ENCODE data around the gene ZNF555. TPM values are rescaled to one million over a fixed set of nuclear protein-coding genes. Genes with fewer than 3 reads are reported as not detected.
"Not testable (repeated sequence)": the region's sequence is repeated elsewhere in the genome, so short reads cannot be mapped to it uniquely, and the experiment has no call there.

The ZNF555 gene
- total RNA-seq, 6 experiments from 2014 or later, result 0.87 to 2.6 (median 2.1) TPM

- DNase-seq (no peak), ATAC-seq (no peak)
- Histone ChIP-seq H3K4me3 (no peak overlapping the region), H3K36me3 (no peaks in the 10 kb centered on the region), H3K27ac (no peak overlapping the region), H3K9me3 (peaks cover 0 to 4% (median 0%) of the 10 kb centered on the region in 4 donors), H3K4me1 (no peaks in the 10 kb centered on the region), H3K27me3 (no peaks in the 10 kb centered on the region)
- intact Hi-C loops (cut with DNase I), result no loop called here
- WGBS (ENCODE audit: insufficient coverage, low coverage, low lambda C conversion rate, missing lambda C conversion rate), result 88% methylated on average over 14 of the region's 14 CpGs
- TF ChIP-seq POLR2A (IDR thresholded peaks at IDR 0.05) (no peak), CTCF (IDR thresholded peaks at IDR 0.05) (no peak)
Observed at GRCh38 chr19:2883686-2884439, 42.6 kb downstream of the ZNF555 start.

DNA sequence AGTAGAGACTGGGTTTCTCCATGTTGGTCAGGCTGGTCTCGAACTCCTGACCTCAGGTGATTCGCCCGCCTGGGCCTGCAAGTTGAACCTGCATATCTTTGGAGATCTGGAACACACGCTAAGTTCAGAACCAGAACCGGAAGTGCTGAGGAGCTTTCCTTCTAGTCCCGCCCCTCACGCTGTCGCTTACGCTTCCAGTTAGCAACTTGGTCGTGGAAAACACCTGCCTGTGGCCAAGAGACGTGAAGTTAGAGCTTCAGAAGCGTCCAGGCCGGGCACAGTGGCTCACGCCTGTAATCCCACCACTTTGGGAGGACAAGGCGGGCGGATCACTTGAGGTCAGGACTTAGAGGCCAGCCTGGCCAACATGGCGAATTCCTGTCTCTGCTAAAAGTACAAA, 44.5 kb downstream of the ZNF555 start:
- Histone ChIP-seq H3K9me3 (no peaks in the 10 kb centered on the region), H3K36me3 (no peaks in the 10 kb centered on the region), H3K4me3 (no peak overlapping the region), H3K4me1 (no peaks in the 10 kb centered on the region), H3K27ac (no peak overlapping the region), H3K27me3 (no peaks in the 10 kb centered on the region)
- 73% methylated on average over 6 of the region's 17 CpGs for WGBS (ENCODE audit: insufficient coverage, low coverage, low lambda C conversion rate, missing lambda C conversion rate)
- no peak for DNase-seq
- TF ChIP-seq POLR2A (IDR thresholded peaks at IDR 0.05) (no peak), CTCF (IDR thresholded peaks at IDR 0.05) (no peak)
- no peak for ATAC-seq
- intact Hi-C loops (cut with DNase I), result no loop called here

GRCh38 chr19:2887391-2887914, 46.2 kb downstream of the ZNF555 start:
- H3K27ac ChIP-seq, result no peak overlapping the region
- H3K4me3 ChIP-seq, result no peak overlapping the region
- DNase-seq (no peak), ATAC-seq (peak; percentile 86 to 95 (median 90))
- no peaks in the 10 kb centered on the region for H3K36me3 ChIP-seq
- TF ChIP-seq POLR2A (IDR thresholded peaks at IDR 0.05) (no peak), CTCF (IDR thresholded peaks at IDR 0.05) (peak; percentile 64 to 75 (median 68))
- H3K27me3 ChIP-seq, result no peaks in the 10 kb centered on the region
- H3K9me3 ChIP-seq, result no peaks in the 10 kb centered on the region
- intact Hi-C loops (cut with DNase I), result no loop called here
- WGBS (ENCODE audit: insufficient coverage, low coverage, low lambda C conversion rate, missing lambda C conversion rate), result 12% methylated on average over 8 of the region's 9 CpGs
- no peaks in the 10 kb centered on the region for H3K4me1 ChIP-seq

DNA sequence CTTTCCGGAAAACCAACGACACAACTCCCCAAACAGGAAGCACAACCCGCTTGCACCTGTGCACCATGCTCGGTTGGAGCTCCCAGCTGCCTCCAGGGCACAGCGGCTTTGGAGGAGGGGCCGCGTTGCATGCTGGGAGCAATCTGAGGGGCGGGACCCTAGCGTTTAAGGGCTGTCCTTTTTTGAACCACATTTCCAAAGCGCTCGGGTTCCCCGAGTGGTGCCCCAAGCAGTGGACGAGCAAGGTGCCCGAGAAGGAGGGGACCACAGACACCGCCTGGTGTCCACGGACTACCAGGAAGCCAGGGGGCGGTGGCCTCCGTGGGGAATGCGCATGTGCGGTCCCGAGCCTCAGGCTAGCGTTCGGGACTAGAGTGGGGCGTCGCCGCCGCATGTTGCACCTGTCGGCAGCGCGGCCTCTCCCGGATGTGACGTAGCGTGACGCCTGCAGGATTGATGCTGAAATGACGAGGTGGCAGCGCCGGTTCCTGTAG, 47.5 kb downstream of the ZNF555 start:
- Histone ChIP-seq H3K27me3 (no peaks in the 10 kb centered on the region), H3K4me1 (no peaks in the 10 kb centered on the region), H3K4me3 (no peak overlapping the region), H3K36me3 (no peaks in the 10 kb centered on the region), H3K27ac (no peak overlapping the region), H3K9me3 (no peaks in the 10 kb centered on the region)
- peak in 1 of 4 donors; percentile 14 for ATAC-seq
- TF ChIP-seq CTCF (IDR thresholded peaks at IDR 0.05) (no peak), POLR2A (IDR thresholded peaks at IDR 0.05) (no peak)
- intact Hi-C loops (cut with DNase I), result no loop called here
- WGBS (ENCODE audit: insufficient coverage, low coverage, low lambda C conversion rate, missing lambda C conversion rate), result 68% methylated on average over 6 of the region's 37 CpGs
- DNase-seq, result no peak

- H3K9me3 ChIP-seq; DNase-seq; H3K4me1 ChIP-seq; H3K27me3 ChIP-seq; H3K4me3 ChIP-seq; H3K36me3 ChIP-seq; ATAC-seq; intact Hi-C loops (cut with DNase I); H3K27ac ChIP-seq: not testable (repeated sequence)
- 66% methylated on average over 8 of the region's 8 CpGs for WGBS (ENCODE audit: insufficient coverage, low coverage, low lambda C conversion rate, missing lambda C conversion rate)
Observed at GRCh38 chr19:2890531-2890930, 49.3 kb downstream of the ZNF555 start.
